Loucy (cell line): ENCODE measurements around the gene C22orf42.
A peak's percentile ranks its signal among the peaks of the same experiment; 100 is the strongest.
"Not testable (repeated sequence)": the region's sequence is repeated elsewhere in the genome, so short reads cannot be mapped to it uniquely, and the experiment has no call there.

ENCODE experiments used
- H2AFZ ChIP-seq: fragments of 200-600 bp; sonication (generic); 2 replicates; pipeline ENCODE4 v1.6.0; 2016; ENCODE audit warnings: antibody characterized with exemption, mild to moderate bottlenecking, low read length, moderate library complexity
- H3F3A ChIP-seq: fragments of 200-600 bp; 2 replicates; pipeline ENCODE4 v1.6.0; 2016; ENCODE audit warnings: antibody characterized with exemption, low read depth, mild to moderate bottlenecking
- H3K27me3 ChIP-seq: fragments of 200-600 bp; sonication (generic); 2 replicates; pipeline ENCODE4 v1.6.1; 2014; ENCODE audit warnings: low read length, mild to moderate bottlenecking; ENCODE audit not compliant: insufficient read depth, poor library complexity, severe bottlenecking
- H3K36me3 ChIP-seq: fragments of 200-600 bp; sonication (generic); 2 replicates; pipeline ENCODE4 v1.6.1; 2016; ENCODE audit warnings: low read length; ENCODE audit not compliant: insufficient read depth
- H3K4me1 ChIP-seq: fragments of 200-600 bp; sonication (generic); 2 replicates; pipeline ENCODE4 v1.5.1; 2014; ENCODE audit warnings: low read length, mild to moderate bottlenecking; ENCODE audit not compliant: insufficient read depth, poor library complexity, severe bottlenecking
- H3K4me2 ChIP-seq: fragments of 200-600 bp; sonication (generic); 2 replicates; pipeline ENCODE4 v1.6.0; 2014; ENCODE audit warnings: antibody characterized with exemption, low read length, low read depth, mild to moderate bottlenecking; ENCODE audit not compliant: poor library complexity, severe bottlenecking
- H3K4me3 ChIP-seq: fragments of 200-600 bp; sonication (generic); 2 replicates; pipeline ENCODE4 v1.5.1; 2014; ENCODE audit warnings: low read length, mild to moderate bottlenecking, mixed read lengths; ENCODE audit not compliant: poor library complexity, severe bottlenecking
- H3K79me2 ChIP-seq: fragments of 200-600 bp; sonication (generic); 2 replicates; pipeline ENCODE4 v1.6.1; 2014; ENCODE audit warnings: low read length; ENCODE audit not compliant: insufficient read depth
- H3K9ac ChIP-seq: fragments of 200-600 bp; sonication (generic); 2 replicates; pipeline ENCODE4 v1.6.0; 2014; ENCODE audit warnings: mild to moderate bottlenecking, low read depth, low read length, moderate library complexity; ENCODE audit not compliant: poor library complexity, severe bottlenecking
- H3K9me2 ChIP-seq: fragments of 200-600 bp; sonication (generic); replicated peaks from 2 replicates; pipeline ENCODE4 v1.6.1; 2016; ENCODE audit warnings: low read depth, low read length, mixed read lengths
- H3K9me3 ChIP-seq: fragments of 200-600 bp; sonication (generic); 2 replicates; pipeline ENCODE4 v1.6.1; 2014; ENCODE audit warnings: mild to moderate bottlenecking, antibody characterized with exemption, low read length, low read depth; ENCODE audit not compliant: insufficient read depth
- H4K20me1 ChIP-seq: fragments of 200-600 bp; sonication (generic); 2 replicates; pipeline ENCODE4 v1.6.0; 2014; ENCODE audit warnings: antibody characterized with exemption, low read length, mild to moderate bottlenecking; ENCODE audit not compliant: insufficient read depth, poor library complexity, severe bottlenecking
- EZH2phosphoT487 ChIP-seq: fragments of 200-600 bp; IDR thresholded peaks from 2 replicates; pipeline ENCODE4 v1.6.1; 2018; ENCODE audit warnings: antibody characterized with exemption, mild to moderate bottlenecking, moderate library complexity, borderline replicate concordance
- TF ChIP-seq, protein P1 (sequence below): fragments of 200-600 bp; sonication (generic); conservative IDR thresholded peaks from 2 replicates; pipeline ENCODE4 v1.5.1; 2014; ENCODE audit warnings: mild to moderate bottlenecking, antibody characterized with exemption, low read length

The C22orf42 gene

DNA sequence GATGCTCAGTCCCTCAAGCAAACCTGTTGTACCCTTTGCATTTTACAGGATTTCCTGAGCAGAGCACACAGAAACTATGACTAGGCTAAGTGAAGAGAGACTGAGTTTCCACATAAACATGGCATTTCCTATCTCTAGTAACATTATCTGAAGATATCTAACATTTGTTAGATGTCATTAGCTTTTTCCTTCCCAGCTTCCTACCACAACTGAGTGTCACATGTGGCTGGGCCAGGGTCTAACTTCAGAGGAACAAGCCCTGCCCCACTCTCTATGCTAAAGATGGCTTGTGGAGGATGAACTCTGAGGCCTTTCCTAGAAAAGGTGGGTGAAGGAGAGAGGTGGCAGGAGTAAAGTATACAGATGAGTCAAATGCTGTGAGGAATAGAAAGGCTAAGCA lies 16.5 kb downstream of the C22orf42 start:
- Histone ChIP-seq H3K79me2 (no peaks in the 10 kb centered on the region), H3K9me3 (no peaks in the 10 kb centered on the region), H3K4me3 (no peak overlapping the region), H3K4me2 (no peak overlapping the region), H3K27me3 (no peaks in the 10 kb centered on the region), H4K20me1 (no peaks in the 10 kb centered on the region), H3F3A (no peaks in the 10 kb centered on the region), H3K4me1 (peaks cover 16% of the 10 kb centered on the region), H3K9me2 (no peaks in the 10 kb centered on the region), H2AFZ (no peak overlapping the region), H3K9ac (no peak overlapping the region), H3K36me3 (no peaks in the 10 kb centered on the region)
- no peak for TF ChIP-seq EZH2phosphoT487
- TF ChIP-seq, protein P1, sequence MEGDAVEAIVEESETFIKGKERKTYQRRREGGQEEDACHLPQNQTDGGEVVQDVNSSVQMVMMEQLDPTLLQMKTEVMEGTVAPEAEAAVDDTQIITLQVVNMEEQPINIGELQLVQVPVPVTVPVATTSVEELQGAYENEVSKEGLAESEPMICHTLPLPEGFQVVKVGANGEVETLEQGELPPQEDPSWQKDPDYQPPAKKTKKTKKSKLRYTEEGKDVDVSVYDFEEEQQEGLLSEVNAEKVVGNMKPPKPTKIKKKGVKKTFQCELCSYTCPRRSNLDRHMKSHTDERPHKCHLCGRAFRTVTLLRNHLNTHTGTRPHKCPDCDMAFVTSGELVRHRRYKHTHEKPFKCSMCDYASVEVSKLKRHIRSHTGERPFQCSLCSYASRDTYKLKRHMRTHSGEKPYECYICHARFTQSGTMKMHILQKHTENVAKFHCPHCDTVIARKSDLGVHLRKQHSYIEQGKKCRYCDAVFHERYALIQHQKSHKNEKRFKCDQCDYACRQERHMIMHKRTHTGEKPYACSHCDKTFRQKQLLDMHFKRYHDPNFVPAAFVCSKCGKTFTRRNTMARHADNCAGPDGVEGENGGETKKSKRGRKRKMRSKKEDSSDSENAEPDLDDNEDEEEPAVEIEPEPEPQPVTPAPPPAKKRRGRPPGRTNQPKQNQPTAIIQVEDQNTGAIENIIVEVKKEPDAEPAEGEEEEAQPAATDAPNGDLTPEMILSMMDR: no peak

DNA sequence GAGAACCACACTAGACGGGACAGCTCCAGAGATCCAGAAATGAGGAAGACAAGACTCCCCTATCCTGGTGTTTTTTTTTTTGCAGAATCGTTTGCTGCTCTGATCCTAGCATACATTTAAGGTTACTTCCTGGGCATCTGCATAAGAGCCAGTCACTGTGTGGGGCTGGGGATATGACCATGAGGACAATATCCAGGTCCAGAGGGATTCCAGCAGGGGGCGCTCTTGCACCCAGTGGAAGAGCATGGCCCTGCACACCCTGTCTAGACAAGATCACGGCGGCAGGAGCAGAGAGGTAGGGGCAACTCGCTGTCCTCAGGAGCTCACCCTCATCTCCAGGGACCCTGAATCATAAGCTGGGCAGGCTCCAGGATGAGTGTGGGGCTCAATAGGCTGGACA lies 18.4 kb downstream of the C22orf42 start:
- not testable (repeated sequence) for H3K4me3 ChIP-seq, H3K9me2 ChIP-seq, H4K20me1 ChIP-seq, H3K4me2 ChIP-seq, H3K79me2 ChIP-seq, H2AFZ ChIP-seq, H3K9me3 ChIP-seq, H3K36me3 ChIP-seq, H3K9ac ChIP-seq, H3F3A ChIP-seq, H3K27me3 ChIP-seq
- TF ChIP-seq, protein P1: peak; percentile 57
- H3K4me1 ChIP-seq: peaks cover 18% of the 10 kb centered on the region

- H3K9me3 ChIP-seq, H3F3A ChIP-seq, H3K27me3 ChIP-seq, H3K79me2 ChIP-seq, H3K36me3 ChIP-seq, H4K20me1 ChIP-seq, H3K9me2 ChIP-seq: not testable (repeated sequence)
- Histone ChIP-seq H3K4me3 (peak overlapping the region; percentile 76), H3K9ac (peak overlapping the region; percentile 68), H2AFZ (peak overlapping the region; percentile 92), H3K4me1 (peaks cover 18% of the 10 kb centered on the region), H3K4me2 (peak overlapping the region; percentile 81)
These were observed 20.5 kb downstream of the C22orf42 start for GRCh38 chr22:32138576-32138975.

GRCh38 chr22:32137731-32138324 lies 21.3 kb downstream of the C22orf42 start:
- not testable (repeated sequence) for H3K9me3 ChIP-seq, H4K20me1 ChIP-seq, H3K79me2 ChIP-seq, H3K27me3 ChIP-seq, H3K36me3 ChIP-seq, H3F3A ChIP-seq, H3K9me2 ChIP-seq
- peak overlapping the region; percentile 76 for H3K4me3 ChIP-seq
- H3K9ac ChIP-seq: peak overlapping the region; percentile 68
- H3K4me1 ChIP-seq: peaks cover 17% of the 10 kb centered on the region
- peak overlapping the region; percentile 92 for H2AFZ ChIP-seq
- peak overlapping the region; percentile 81 for H3K4me2 ChIP-seq

GRCh38 chr22:32136881-32137280 lies 22.2 kb downstream of the C22orf42 start:
- not testable (repeated sequence) for H3K36me3 ChIP-seq, H3K4me3 ChIP-seq, H3K9ac ChIP-seq, H3F3A ChIP-seq, H3K27me3 ChIP-seq, H3K9me2 ChIP-seq, H3K79me2 ChIP-seq, H4K20me1 ChIP-seq, H3K9me3 ChIP-seq, H3K4me1 ChIP-seq
- peak overlapping the region; percentile 81 for H3K4me2 ChIP-seq
- peak overlapping the region; percentile 92; the same call in 1 of the 2 replicates for H2AFZ ChIP-seq

DNA sequence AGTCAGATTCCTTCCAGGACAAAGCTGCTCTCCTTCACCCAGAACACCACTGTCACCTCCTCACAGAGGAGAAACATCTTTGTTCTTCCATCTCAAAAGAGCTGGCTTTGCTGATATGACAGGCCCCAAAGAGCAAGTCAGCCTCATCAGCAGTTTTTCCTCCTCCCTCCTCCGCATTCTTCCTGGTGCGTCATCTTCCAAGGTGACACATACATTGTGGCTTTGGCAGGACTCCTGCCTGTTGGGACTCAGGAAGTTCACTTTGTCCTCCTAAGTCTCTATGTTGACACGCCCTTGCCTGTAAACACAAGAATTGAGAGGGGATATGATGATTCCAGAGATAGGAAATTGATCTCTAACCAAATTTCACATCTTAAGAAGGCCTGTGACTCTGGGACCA lies 23.1 kb downstream of the C22orf42 start:
- H3K36me3 ChIP-seq, H3F3A ChIP-seq, H3K4me1 ChIP-seq, H3K27me3 ChIP-seq, H3K4me2 ChIP-seq, H2AFZ ChIP-seq, H3K9ac ChIP-seq, H3K79me2 ChIP-seq, H3K9me2 ChIP-seq, H3K4me3 ChIP-seq, H4K20me1 ChIP-seq, H3K9me3 ChIP-seq: not testable (repeated sequence)
